Activated CD8-positive, alpha-beta T cell treated with anti-CD3 and anti-CD28 coated beads for 36 hours (primary cell): ENCODE measurements around the gene PRKAG1. TPM values are rescaled to one million over a fixed set of nuclear protein-coding genes. Genes with fewer than 3 reads are reported as not detected.

ENCODE experiments used
- ATAC-seq: fragments of 200-7000 bp; cut with Tn5 transposase; one replicate; pipeline ENCODE4 v1.10.0; 2021; ENCODE audit warnings: mild to moderate bottlenecking, moderate library complexity
- CTCF ChIA-PET: fragments of 350-600 bp; sonication (Branson Sonifier 250); formaldehyde crosslinking; loops from one replicate; lab custom pipeline; 2021; ENCODE audit warnings: antibody characterized with exemption; lab: Charles Lee
- POLR2A ChIA-PET: fragments of 350-600 bp; sonication (Branson Sonifier 250); formaldehyde crosslinking; loops from one replicate; lab custom pipeline; 2021; ENCODE audit warnings: antibody characterized with exemption; lab: Charles Lee
- DNase-seq: peaks from one replicate; pipeline ENCODE4 v3.0.0-alpha.2; 2020
- H3K27ac Mint-ChIP-seq: one replicate; pipeline ENCODE4 v1.8.0; 2021; ENCODE audit warnings: mild to moderate bottlenecking, mixed read lengths
- H3K27me3 Mint-ChIP-seq: one replicate; pipeline ENCODE4 v1.8.0; 2021; ENCODE audit warnings: mixed read lengths
- H3K36me3 Mint-ChIP-seq: one replicate; pipeline ENCODE4 v1.8.0; 2021; ENCODE audit warnings: low read depth, mixed read lengths
- H3K4me1 Mint-ChIP-seq: one replicate; pipeline ENCODE4 v1.8.0; 2021; ENCODE audit warnings: low read depth, mixed read lengths
- H3K4me3 Mint-ChIP-seq: one replicate; pipeline ENCODE4 v1.8.0; 2021; ENCODE audit warnings: mild to moderate bottlenecking, moderate library complexity, mixed read lengths
- H3K9me3 Mint-ChIP-seq: one replicate; pipeline ENCODE4 v1.8.0; 2021; ENCODE audit warnings: mixed read lengths
- intact Hi-C: fragments of 100-400 bp; cut with micrococcal nuclease; formaldehyde crosslinking; loops from one replicate; pipeline ENCODE4 v1.10.0; 2022
- total RNA-seq, 2 experiments: library from RNA; stranded (reverse); gene quantifications; one replicate each; pipeline ENCODE4 v1.2.3, GENCODE V29; 2021
- TF ChIP-seq, protein P1 (sequence below): fragments of 200-600 bp; IDR thresholded peaks from one replicate; pipeline ENCODE4 v1.8.0; 2022; ENCODE audit warnings: antibody characterized with exemption, mild to moderate bottlenecking

The PRKAG1 gene
- total RNA-seq, 2 experiments from 2014 or later = 43.3 to 47.3 TPM

DNA sequence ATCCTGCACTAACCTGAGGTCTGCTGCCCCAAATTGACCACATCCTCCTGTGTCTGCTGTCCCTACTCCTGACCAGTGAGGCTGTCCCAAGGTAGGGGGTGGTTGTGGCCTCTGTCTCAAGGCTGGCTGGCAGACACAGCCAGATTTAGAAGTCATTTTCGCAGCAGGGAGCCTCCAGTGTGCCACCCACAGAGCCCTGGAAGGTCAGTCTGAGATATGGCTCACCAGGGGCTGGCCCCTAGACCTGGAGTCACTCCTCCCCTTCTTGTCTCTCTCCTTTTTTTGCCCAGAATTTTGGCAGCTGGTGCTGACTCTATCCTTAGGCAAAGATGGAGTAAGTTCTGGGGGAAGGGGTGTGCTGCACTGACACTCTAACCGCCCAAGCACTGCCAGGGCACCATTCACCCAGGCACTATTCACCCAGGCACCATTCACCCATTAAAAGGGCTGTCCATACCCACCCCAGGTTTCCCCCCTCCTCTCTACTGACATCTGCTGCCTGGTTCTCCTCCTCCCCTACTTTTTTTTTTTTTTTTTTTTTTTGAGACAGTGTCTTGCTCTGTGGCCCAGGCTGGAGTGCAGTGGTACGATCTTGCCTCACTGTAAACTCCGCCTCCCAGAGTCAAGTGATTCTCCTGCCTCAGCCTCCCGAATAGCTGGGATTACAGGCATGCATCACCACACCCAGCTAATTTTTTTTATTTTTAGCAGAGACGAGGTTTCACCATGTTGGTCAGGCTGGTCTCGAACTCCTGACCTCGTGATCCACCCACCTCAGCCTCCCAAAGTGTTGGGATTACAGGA, 27.1 kb downstream of the PRKAG1 start:
- ATAC-seq (no peak), DNase-seq (no peak)
- H3K4me1 Mint-ChIP-seq = peaks cover 4% of the 10 kb centered on the region
- ChIA-PET CTCF (interaction anchor here (0.7 to 21.6 kb wide), 4 partner anchors 27 to 170 kb away, joined by 3 to 896 read pairs (median 8); partner anchors contain the start of genes ARF3, WNT1 and WNT10B), POLR2A (interaction anchor here (1.0 to 1.2 kb wide), 2 partner anchors 14 to 23 kb away, joined by 3 to 4 read pairs; partner anchors contain the start of gene WNT1)
- TF ChIP-seq, protein P1, sequence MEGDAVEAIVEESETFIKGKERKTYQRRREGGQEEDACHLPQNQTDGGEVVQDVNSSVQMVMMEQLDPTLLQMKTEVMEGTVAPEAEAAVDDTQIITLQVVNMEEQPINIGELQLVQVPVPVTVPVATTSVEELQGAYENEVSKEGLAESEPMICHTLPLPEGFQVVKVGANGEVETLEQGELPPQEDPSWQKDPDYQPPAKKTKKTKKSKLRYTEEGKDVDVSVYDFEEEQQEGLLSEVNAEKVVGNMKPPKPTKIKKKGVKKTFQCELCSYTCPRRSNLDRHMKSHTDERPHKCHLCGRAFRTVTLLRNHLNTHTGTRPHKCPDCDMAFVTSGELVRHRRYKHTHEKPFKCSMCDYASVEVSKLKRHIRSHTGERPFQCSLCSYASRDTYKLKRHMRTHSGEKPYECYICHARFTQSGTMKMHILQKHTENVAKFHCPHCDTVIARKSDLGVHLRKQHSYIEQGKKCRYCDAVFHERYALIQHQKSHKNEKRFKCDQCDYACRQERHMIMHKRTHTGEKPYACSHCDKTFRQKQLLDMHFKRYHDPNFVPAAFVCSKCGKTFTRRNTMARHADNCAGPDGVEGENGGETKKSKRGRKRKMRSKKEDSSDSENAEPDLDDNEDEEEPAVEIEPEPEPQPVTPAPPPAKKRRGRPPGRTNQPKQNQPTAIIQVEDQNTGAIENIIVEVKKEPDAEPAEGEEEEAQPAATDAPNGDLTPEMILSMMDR = no peak
- H3K27me3 Mint-ChIP-seq = peaks cover 43% of the 10 kb centered on the region
- no peaks in the 10 kb centered on the region for H3K9me3 Mint-ChIP-seq
- no peak overlapping the region for H3K4me3 Mint-ChIP-seq
- intact Hi-C loops = no loop called here
- H3K36me3 Mint-ChIP-seq = no peaks in the 10 kb centered on the region
- no peak overlapping the region for H3K27ac Mint-ChIP-seq

DNA sequence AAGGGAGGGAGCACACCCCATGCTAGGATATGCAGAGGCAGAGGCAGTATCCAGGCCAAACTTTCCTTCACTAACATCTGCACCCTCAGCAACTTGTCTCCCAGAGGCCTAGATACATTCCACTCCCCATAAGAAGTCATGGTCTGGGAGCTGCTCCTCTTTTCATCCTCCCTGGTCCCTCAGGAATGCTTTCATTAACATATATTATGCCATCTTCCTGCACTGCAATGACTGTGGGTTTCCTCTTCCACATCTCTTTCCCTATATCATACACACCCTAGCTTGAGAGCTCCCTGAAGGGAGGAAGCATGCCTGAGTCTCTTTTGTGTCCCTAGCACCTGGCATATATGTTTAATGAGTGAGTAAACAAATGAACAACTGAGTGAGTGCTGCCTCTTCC, 28.0 kb downstream of the PRKAG1 start:
- H3K27ac Mint-ChIP-seq = no peak overlapping the region
- H3K36me3 Mint-ChIP-seq = no peaks in the 10 kb centered on the region
- no peak for DNase-seq
- H3K4me3 Mint-ChIP-seq = no peak overlapping the region
- intact Hi-C loops = no loop called here
- TF ChIP-seq, protein P1 = no peak
- ChIA-PET POLR2A (interaction anchor here (1.0 to 1.2 kb wide), 2 partner anchors 13 to 22 kb away, joined by 3 to 4 read pairs; partner anchors contain the start of gene WNT1), CTCF (interaction anchor here (2.9 to 21.6 kb wide), 2 partner anchors 27 to 53 kb away, joined by 12 to 896 read pairs; partner anchors contain the start of genes ARF3, WNT1 and WNT10B)
- H3K9me3 Mint-ChIP-seq = no peaks in the 10 kb centered on the region
- H3K4me1 Mint-ChIP-seq = peaks cover 4% of the 10 kb centered on the region
- H3K27me3 Mint-ChIP-seq = peaks cover 39% of the 10 kb centered on the region
- no peak for ATAC-seq

DNA sequence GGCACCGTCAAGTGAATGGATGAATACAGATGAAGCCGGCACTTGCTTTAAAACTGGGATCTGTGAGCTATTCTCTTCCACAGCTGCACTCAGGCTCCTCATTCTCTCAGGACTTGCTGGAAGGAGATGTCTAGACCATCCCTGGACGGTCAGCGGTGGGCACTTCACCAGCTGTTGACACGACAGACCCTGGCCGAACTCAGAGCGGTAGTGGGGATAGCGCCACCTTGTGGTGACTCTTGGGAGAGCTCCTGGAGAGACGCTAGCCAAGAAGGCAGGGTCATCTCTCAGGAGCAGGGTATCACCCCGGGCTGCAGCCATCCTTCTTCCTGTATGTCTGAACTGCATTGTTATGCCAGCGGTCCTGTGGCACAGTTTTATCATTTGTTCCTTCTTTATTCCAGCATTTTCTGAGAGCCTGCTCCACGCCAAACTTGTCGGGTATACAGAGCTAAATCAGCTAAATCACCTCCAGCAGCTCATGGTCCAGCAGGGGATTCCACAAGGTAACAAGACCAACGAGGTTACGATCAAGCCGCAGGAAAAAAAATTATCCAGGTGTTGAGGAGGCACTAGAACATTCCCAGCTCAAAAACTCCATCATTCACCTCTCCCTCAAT, 30.4 kb downstream of the PRKAG1 start:
- Mint-ChIP-seq H3K27me3 (peaks cover 29% of the 10 kb centered on the region), H3K27ac (no peak overlapping the region), H3K36me3 (no peaks in the 10 kb centered on the region), H3K4me3 (no peak overlapping the region), H3K9me3 (no peaks in the 10 kb centered on the region), H3K4me1 (no peaks in the 10 kb centered on the region)
- TF ChIP-seq, protein P1 = peak; percentile 96
- ATAC-seq (peak; percentile 89), DNase-seq (peak; percentile 87)
- POLR2A ChIA-PET = interaction anchor here (0.7 to 1.9 kb wide), 6 partner anchors 9 to 140 kb away, joined by 3 to 7 read pairs (median 4); partner anchors contain the start of gene PRKAG1
- intact Hi-C loops = no loop called here
- CTCF ChIA-PET = interaction anchor here (0.6 to 51.8 kb wide), 55 partner anchors 9 to 880 kb away, joined by 3 to 896 read pairs (median 7); partner anchors contain the start of genes ARF3, DDN, DDX23 and FKBP11

DNA sequence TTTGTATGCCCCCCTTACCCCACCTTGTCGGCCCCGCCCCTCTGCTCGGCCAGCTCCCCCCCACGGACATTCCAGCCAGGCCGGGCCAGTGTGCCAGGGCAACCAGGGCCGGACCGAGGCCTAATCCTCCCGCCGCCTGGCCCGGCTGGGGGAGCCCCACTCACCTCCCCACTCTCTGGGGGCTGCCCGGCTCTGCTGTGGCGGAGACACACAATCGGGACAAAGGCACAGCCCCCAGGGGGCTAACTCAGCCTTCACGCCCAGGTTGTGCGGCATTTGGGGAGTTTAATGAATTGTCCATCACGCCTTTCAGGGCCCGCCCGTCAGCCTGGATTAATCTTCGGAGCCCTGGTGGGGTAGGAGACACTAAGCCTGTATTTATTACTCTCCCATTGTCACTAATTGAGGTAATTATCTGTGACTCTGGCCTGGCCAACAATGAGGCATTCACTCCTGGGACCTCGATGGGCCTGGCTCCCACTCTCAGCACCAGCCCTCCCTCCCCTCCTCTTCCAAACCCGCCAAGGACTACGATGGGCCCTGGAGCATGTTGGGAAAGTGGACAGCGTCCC, 31.8 kb downstream of the PRKAG1 start:
- ChIA-PET POLR2A (interaction anchor here (0.7 to 1.9 kb wide), 2 partner anchors 9 to 134 kb away, joined by 3 to 4 read pairs; no protein-coding TSS in a partner anchor), CTCF (interaction anchor here (1.2 to 51.8 kb wide), 9 partner anchors 10 to 134 kb away, joined by 3 to 896 read pairs (median 22); partner anchors contain the start of genes ARF3, DDN, DDX23 and FKBP11)

More for the DNA sequence above, 31.8 kb downstream of the PRKAG1 start:
- H3K36me3 Mint-ChIP-seq = no peaks in the 10 kb centered on the region
- peaks cover 6% of the 10 kb centered on the region for H3K4me1 Mint-ChIP-seq
- DNase-seq = no peak
- intact Hi-C loops = no loop called here
- H3K9me3 Mint-ChIP-seq = no peaks in the 10 kb centered on the region
- peaks cover 37% of the 10 kb centered on the region for H3K27me3 Mint-ChIP-seq
- H3K4me3 Mint-ChIP-seq = no peak overlapping the region
- no peak for ATAC-seq
- no peak overlapping the region for H3K27ac Mint-ChIP-seq
- TF ChIP-seq, protein P1 = no peak
